Panc1 (cell line): ENCODE measurements around the gene TEX26. TPM values are rescaled to one million over a fixed set of nuclear protein-coding genes. Genes with fewer than 3 reads are reported as not detected.

Experiments
- ATAC-seq: fragments of 200-7000 bp; cut with Tn5 transposase; 2 replicates; pipeline ENCODE4 v1.9.1; 2020; ENCODE audit warnings: mild to moderate bottlenecking, moderate library complexity
- BruUV-seq: library from RNA; stranded (reverse); fragments of 400-500 nt; replicated peaks from 2 replicates; lab custom pipeline; 2021; lab: Mats Ljungman, UMichigan
- CTCF ChIA-PET: fragments of 300-600 bp; sonication (Branson Sonifier 250); formaldehyde crosslinking; loops from one replicate; lab custom pipeline; 2022; ENCODE audit warnings: antibody characterized with exemption; lab: Charles Lee
- POLR2A ChIA-PET: fragments of 300-600 bp; sonication (Branson Sonifier 250); formaldehyde crosslinking; loops from one replicate; lab custom pipeline; 2022; ENCODE audit warnings: antibody characterized with exemption; lab: Charles Lee
- DNase-seq: peaks from one replicate; pipeline ENCODE4 v3.0.0-alpha.2; 2010; ENCODE audit warnings: low read depth, low spot score
- H3K27ac ChIP-seq: 2 replicates; pipeline ENCODE4 v1.5.1; 2011; ENCODE audit warnings: mild to moderate bottlenecking, low read length, inconsistent platforms
- H3K27me3 ChIP-seq: fragments of 200-500 bp; sonication (Bioruptor generic); 2 replicates; pipeline ENCODE4 v1.6.0; 2014; ENCODE audit warnings: low read length, inconsistent platforms; ENCODE audit not compliant: control insufficient read depth, insufficient read depth
- H3K36me3 ChIP-seq: fragments of 200-500 bp; sonication (Bioruptor generic); 2 replicates; pipeline ENCODE4 v1.5.1; 2014; ENCODE audit warnings: inconsistent platforms, mild to moderate bottlenecking, low read length, moderate library complexity; ENCODE audit not compliant: control insufficient read depth, insufficient read depth
- H3K4me1 ChIP-seq: 2 replicates; pipeline ENCODE4 v1.5.1; 2011; ENCODE audit warnings: inconsistent platforms, mild to moderate bottlenecking, low read length, moderate library complexity; ENCODE audit not compliant: control insufficient read depth, insufficient read depth
- H3K4me3 ChIP-seq, 2 experiments: 2 replicates each; pipeline ENCODE4 v1.5.1; 2011 to 2012; ENCODE audit warnings: low read depth in 2 of 2, low read length in 2 of 2, mild to moderate bottlenecking in 2 of 2, inconsistent platforms in 1 of 2, moderate library complexity in 1 of 2
- H3K9me3 ChIP-seq: fragments of 200-500 bp; sonication (Bioruptor generic); 2 replicates; pipeline ENCODE4 v1.5.1; 2014; ENCODE audit warnings: low read depth, mild to moderate bottlenecking, inconsistent platforms, low read length, moderate library complexity; ENCODE audit not compliant: control insufficient read depth, insufficient read depth
- CTCF ChIP-seq: fragments of 450-650 bp; IDR thresholded peaks from 2 replicates; pipeline ENCODE4 v1.5.1; 2017; ENCODE audit warnings: mild to moderate bottlenecking
- POLR2AphosphoS5 ChIP-seq: IDR thresholded peaks from 2 replicates; pipeline ENCODE4 v1.6.1; 2012; ENCODE audit warnings: mild to moderate bottlenecking, low read depth, low read length, moderate library complexity
- SIN3A ChIP-seq: IDR thresholded peaks from 2 replicates; pipeline ENCODE4 v1.6.1; 2012; ENCODE audit warnings: low read depth, mild to moderate bottlenecking, low read length, moderate library complexity, borderline replicate concordance; ENCODE audit not compliant: insufficient read depth
- TCF7L2 ChIP-seq: IDR thresholded peaks from 2 replicates; pipeline ENCODE4 v1.6.1; 2011; ENCODE audit warnings: mild to moderate bottlenecking, low read depth, low read length, inconsistent platforms
- in situ Hi-C: cut with HindIII; loops from 2 replicates; pipeline ENCODE4 v1.10.0; 2016; ENCODE audit warnings: low sequenced_read_pairs, low pct_unique_long_range_greater_than_20kb
- intact Hi-C: fragments of 100-400 bp; cut with micrococcal nuclease; formaldehyde crosslinking; loops from one replicate; pipeline ENCODE4 v1.10.0; 2022; ENCODE audit not compliant: unreplicated experiment
- total RNA-seq: library from RNA; stranded (reverse); gene quantifications from one replicate; pipeline ENCODE4 v1.2.1, GENCODE V29; 2021; ENCODE audit not compliant: unreplicated experiment
- TF ChIP-seq, protein P1 (sequence below), 2 experiments: IDR thresholded peaks; 2 replicates each; pipeline ENCODE4 v1.6.1; 2011 to 2012; ENCODE audit warnings: low read depth in 2 of 2, control low read depth in 1 of 2, low read length in 1 of 2, mild to moderate bottlenecking in 1 of 2, moderate library complexity in 1 of 2; ENCODE audit not compliant: insufficient read depth in 1 of 2

TEX26 gene
- total RNA-seq, 1 experiment from 2014 or later: not detected

DNA sequence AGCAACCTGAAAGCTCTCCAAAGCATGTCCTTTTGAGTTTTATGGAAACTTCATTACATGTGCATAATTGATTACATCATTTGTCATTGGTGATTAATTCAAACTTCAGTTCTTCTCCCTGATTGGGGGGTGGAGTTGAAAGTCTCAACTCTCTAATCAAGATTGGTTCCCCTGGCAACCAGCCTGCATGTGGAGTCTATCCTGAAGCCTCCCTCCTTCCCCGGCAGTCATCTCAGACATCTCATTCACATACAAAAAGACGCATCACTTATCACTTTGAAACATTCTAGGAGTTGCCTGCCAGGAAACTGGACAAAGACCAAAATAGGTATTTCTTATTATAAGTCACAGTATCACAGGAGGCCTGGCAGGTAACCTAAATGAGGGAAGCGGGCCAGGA is 50.5 kb downstream of the TEX26 start:
- BruUV-seq: no TSS peak
- no peak for TF ChIP-seq POLR2AphosphoS5
- TF ChIP-seq, protein P1, sequence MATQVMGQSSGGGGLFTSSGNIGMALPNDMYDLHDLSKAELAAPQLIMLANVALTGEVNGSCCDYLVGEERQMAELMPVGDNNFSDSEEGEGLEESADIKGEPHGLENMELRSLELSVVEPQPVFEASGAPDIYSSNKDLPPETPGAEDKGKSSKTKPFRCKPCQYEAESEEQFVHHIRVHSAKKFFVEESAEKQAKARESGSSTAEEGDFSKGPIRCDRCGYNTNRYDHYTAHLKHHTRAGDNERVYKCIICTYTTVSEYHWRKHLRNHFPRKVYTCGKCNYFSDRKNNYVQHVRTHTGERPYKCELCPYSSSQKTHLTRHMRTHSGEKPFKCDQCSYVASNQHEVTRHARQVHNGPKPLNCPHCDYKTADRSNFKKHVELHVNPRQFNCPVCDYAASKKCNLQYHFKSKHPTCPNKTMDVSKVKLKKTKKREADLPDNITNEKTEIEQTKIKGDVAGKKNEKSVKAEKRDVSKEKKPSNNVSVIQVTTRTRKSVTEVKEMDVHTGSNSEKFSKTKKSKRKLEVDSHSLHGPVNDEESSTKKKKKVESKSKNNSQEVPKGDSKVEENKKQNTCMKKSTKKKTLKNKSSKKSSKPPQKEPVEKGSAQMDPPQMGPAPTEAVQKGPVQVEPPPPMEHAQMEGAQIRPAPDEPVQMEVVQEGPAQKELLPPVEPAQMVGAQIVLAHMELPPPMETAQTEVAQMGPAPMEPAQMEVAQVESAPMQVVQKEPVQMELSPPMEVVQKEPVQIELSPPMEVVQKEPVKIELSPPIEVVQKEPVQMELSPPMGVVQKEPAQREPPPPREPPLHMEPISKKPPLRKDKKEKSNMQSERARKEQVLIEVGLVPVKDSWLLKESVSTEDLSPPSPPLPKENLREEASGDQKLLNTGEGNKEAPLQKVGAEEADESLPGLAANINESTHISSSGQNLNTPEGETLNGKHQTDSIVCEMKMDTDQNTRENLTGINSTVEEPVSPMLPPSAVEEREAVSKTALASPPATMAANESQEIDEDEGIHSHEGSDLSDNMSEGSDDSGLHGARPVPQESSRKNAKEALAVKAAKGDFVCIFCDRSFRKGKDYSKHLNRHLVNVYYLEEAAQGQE (IDR thresholded peaks at IDR 0.05; ENCODE audit: insufficient read depth in 1 of 2, low read depth in 2 of 2, low read length in 1 of 2): no peak
- TF ChIP-seq SIN3A: no peak
- TF ChIP-seq CTCF: no peak
- no peak for TF ChIP-seq TCF7L2
- ATAC-seq: no peak
- DNase-seq: no peak
- Histone ChIP-seq H3K4me1 (no peaks in the 10 kb centered on the region), H3K27ac (no peak overlapping the region), H3K36me3 (no peaks in the 10 kb centered on the region), H3K4me3 (no peak overlapping the region), H3K27me3 (no peaks in the 10 kb centered on the region), H3K9me3 (no peaks in the 10 kb centered on the region)
- ChIA-PET POLR2A (no interaction called here), CTCF (no interaction called here)
- intact Hi-C loops: no loop called here
- in situ Hi-C loops: no loop called here

DNA sequence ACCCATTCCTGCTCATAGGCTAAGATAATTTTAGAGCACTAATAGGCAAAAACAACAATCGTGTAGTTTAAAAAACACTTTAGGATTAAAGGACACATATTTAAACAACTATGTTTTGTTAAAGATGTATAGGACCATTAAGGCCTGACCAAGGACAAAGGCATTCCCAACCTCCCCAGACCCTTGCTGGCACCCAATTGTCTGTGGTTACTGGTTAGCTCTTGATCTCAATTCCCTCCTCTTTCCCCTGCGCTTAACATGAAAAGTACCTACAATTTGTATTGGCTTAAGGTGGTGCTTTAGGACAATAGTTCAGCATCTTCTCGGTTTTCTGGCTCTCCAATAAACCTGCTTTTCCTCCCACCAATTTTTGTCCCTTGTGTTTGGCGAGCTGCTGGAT is 51.0 kb downstream of the TEX26 start:
- Histone ChIP-seq H3K4me1 (no peaks in the 10 kb centered on the region), H3K27ac (no peak overlapping the region), H3K9me3 (no peaks in the 10 kb centered on the region), H3K4me3 (no peak overlapping the region), H3K27me3 (no peaks in the 10 kb centered on the region), H3K36me3 (no peaks in the 10 kb centered on the region)
- in situ Hi-C loops: no loop called here
- POLR2A ChIA-PET: no interaction called here
- CTCF ChIA-PET: no interaction called here
- TF ChIP-seq, protein P1 (IDR thresholded peaks at IDR 0.05; ENCODE audit: insufficient read depth in 1 of 2, low read depth in 2 of 2, low read length in 1 of 2): no peak
- TF ChIP-seq TCF7L2 (no peak), SIN3A (no peak), CTCF (no peak), POLR2AphosphoS5 (no peak)
- ATAC-seq: no peak
- intact Hi-C loops: no loop called here
- BruUV-seq: no TSS peak
- DNase-seq: no peak
